RCC 7860 (cell line): ENCODE results near the gene PLEKHF1.
A peak's percentile ranks its signal among the peaks of the same experiment; 100 is the strongest.

Experiments
- DNase-seq: peaks from one replicate; pipeline ENCODE4 v3.0.0-alpha.2; 2015; ENCODE audit warnings: low spot score
- FAIRE-seq: peaks from 2 replicates; lab custom pipeline; 2012; peaks lifted over from hg19 to GRCh38; lab: Jason Lieb, UNC

The PLEKHF1 gene

GRCh38 chr19:29634423-29635130 lies 30.7 kb upstream of the PLEKHF1 start:
- no peak for FAIRE-seq
- DNase-seq = no peak

- DNase-seq = no peak
- no peak for FAIRE-seq
Measured at GRCh38 chr19:29635963-29636362, 29.3 kb upstream of the PLEKHF1 start.

GRCh38 chr19:29636553-29637360 lies 28.5 kb upstream of the PLEKHF1 start:
- FAIRE-seq = no peak
- DNase-seq = no peak

- FAIRE-seq = no peak
Measured at GRCh38 chr19:29639086-29639485, 26.2 kb upstream of the PLEKHF1 start.

GRCh38 chr19:29640231-29640630 lies 25.0 kb upstream of the PLEKHF1 start:
- FAIRE-seq (no peak), DNase-seq (no peak)

More at GRCh38 chr19:29639086-29639485, 26.2 kb upstream of the PLEKHF1 start:
- no peak for DNase-seq

- FAIRE-seq (no peak), DNase-seq (no peak)
Measured at GRCh38 chr19:29641597-29641996, 23.7 kb upstream of the PLEKHF1 start.

- FAIRE-seq (no peak), DNase-seq (no peak)
Measured at GRCh38 chr19:29643361-29643935, 21.8 kb upstream of the PLEKHF1 start.

- FAIRE-seq = no peak
- no peak for DNase-seq
Measured at GRCh38 chr19:29644210-29644609, 21.1 kb upstream of the PLEKHF1 start.

GRCh38 chr19:29645491-29645867 lies 19.8 kb upstream of the PLEKHF1 start:
- no peak for FAIRE-seq

GRCh38 chr19:29645911-29646310 lies 19.4 kb upstream of the PLEKHF1 start:
- DNase-seq (no peak), FAIRE-seq (no peak)

More at GRCh38 chr19:29645491-29645867, 19.8 kb upstream of the PLEKHF1 start:
- DNase-seq = no peak

- FAIRE-seq = no peak
- DNase-seq = no peak
Measured at GRCh38 chr19:29650772-29651387, 14.4 kb upstream of the PLEKHF1 start.

- no peak for FAIRE-seq
- no peak for DNase-seq
Measured at GRCh38 chr19:29651622-29652394, 13.5 kb upstream of the PLEKHF1 start.

GRCh38 chr19:29653398-29653797 lies 11.9 kb upstream of the PLEKHF1 start:
- no peak for DNase-seq
- FAIRE-seq = no peak

- DNase-seq (no peak), FAIRE-seq (no peak)
Measured at GRCh38 chr19:29655648-29656335, 9.5 kb upstream of the PLEKHF1 start.

- FAIRE-seq = no peak
- DNase-seq = no peak
Measured at GRCh38 chr19:29658221-29658991, 6.9 kb upstream of the PLEKHF1 start.

- no peak for FAIRE-seq
- no peak for DNase-seq
Measured at GRCh38 chr19:29660835-29661234, 4.4 kb upstream of the PLEKHF1 start.

GRCh38 chr19:29662278-29662603 lies 3.0 kb upstream of the PLEKHF1 start:
- DNase-seq (no peak), FAIRE-seq (no peak)

GRCh38 chr19:29662604-29663404 lies 2.5 kb upstream of the PLEKHF1 start:
- FAIRE-seq (peak; percentile 83), DNase-seq (peak; percentile 68)
